ENCODE measurements around the gene ITGA11.

The ITGA11 gene

GRCh38 chr15:68345481-68345880 is 86.5 kb downstream of the ITGA11 start:
- Histone ChIP-seq H3K36me3 (ENCODE audit: control insufficient read depth in 2 of 2, insufficient read depth in 2 of 2, low read length in 2 of 2) (no peaks in the 10 kb centered on the region), H3K9ac (ENCODE audit: low read depth in 1 of 2, low read length in 2 of 2) (no peak overlapping the region), H3K9me3 (ENCODE audit: control insufficient read depth in 2 of 2, low read length in 2 of 2) (no peaks in the 10 kb centered on the region), H3K27me3 (ENCODE audit: control insufficient read depth in 2 of 2, insufficient read depth in 2 of 2, low read length in 2 of 2) (no peaks in the 10 kb centered on the region), H3K27ac (ENCODE audit: low read depth in 2 of 2, low read length in 2 of 2) (no peak overlapping the region), H3K4me3 (ENCODE audit: low read length in 2 of 2) (no peak overlapping the region), H3K4me1 (ENCODE audit: control insufficient read depth in 2 of 2, insufficient read depth in 2 of 2, low read length in 2 of 2) (no peaks in the 10 kb centered on the region)

GRCh38 chr15:68344600-68344999 is 87.4 kb downstream of the ITGA11 start:
- Histone ChIP-seq H3K9ac (ENCODE audit: low read depth in 1 of 2, low read length in 2 of 2) (no peak overlapping the region), H3K27me3 (ENCODE audit: control insufficient read depth in 2 of 2, insufficient read depth in 2 of 2, low read length in 2 of 2) (no peaks in the 10 kb centered on the region), H3K4me3 (ENCODE audit: low read length in 2 of 2) (no peak overlapping the region), H3K9me3 (ENCODE audit: control insufficient read depth in 2 of 2, low read length in 2 of 2) (no peaks in the 10 kb centered on the region), H3K4me1 (ENCODE audit: control insufficient read depth in 2 of 2, insufficient read depth in 2 of 2, low read length in 2 of 2) (no peaks in the 10 kb centered on the region), H3K36me3 (ENCODE audit: control insufficient read depth in 2 of 2, insufficient read depth in 2 of 2, low read length in 2 of 2) (no peaks in the 10 kb centered on the region), H3K27ac (ENCODE audit: low read depth in 2 of 2, low read length in 2 of 2) (no peak overlapping the region)

DNA sequence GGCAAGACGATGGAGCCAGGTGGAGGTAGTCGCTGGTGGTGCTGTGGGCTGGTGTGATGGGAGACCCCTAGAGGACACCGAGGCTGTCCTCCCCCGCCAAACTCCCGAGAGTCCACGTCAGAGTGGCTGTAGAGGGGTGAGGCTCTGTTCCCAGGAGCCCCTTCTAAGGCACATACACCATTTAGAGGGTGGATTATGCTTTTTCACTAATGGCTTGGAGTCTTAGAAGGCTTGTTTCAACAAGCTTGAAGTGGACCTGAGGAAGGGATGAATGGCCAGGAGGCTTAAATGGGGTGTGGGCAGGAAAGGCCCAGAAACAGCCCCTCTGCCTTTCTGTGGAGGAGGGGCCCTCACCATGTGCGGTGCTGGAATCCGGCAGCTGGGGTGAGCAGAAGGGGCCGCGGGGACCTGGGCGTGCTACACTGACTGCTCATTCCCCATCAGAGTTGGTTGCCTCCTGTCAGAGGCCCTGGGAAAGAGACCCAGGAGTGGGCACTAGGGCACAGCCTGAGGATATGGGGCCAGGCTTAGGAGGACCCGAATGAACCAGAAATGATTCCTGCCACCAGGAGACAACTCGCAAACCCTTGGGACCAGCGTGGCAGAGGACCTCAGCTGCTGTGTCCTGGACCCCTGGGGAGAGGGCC is 88.3 kb downstream of the ITGA11 start:
- H3K27ac ChIP-seq (ENCODE audit: low read depth in 2 of 2, low read length in 2 of 2): no peak overlapping the region
- no peaks in the 10 kb centered on the region for H3K36me3 ChIP-seq (ENCODE audit: control insufficient read depth in 2 of 2, insufficient read depth in 2 of 2, low read length in 2 of 2)
- no peak overlapping the region for H3K9ac ChIP-seq (ENCODE audit: low read depth in 1 of 2, low read length in 2 of 2)
- no peaks in the 10 kb centered on the region for H3K4me1 ChIP-seq (ENCODE audit: control insufficient read depth in 2 of 2, insufficient read depth in 2 of 2, low read length in 2 of 2)
- H3K9me3 ChIP-seq (ENCODE audit: control insufficient read depth in 2 of 2, low read length in 2 of 2): no peaks in the 10 kb centered on the region
- H3K27me3 ChIP-seq (ENCODE audit: control insufficient read depth in 2 of 2, insufficient read depth in 2 of 2, low read length in 2 of 2): no peaks in the 10 kb centered on the region
- H3K4me3 ChIP-seq (ENCODE audit: low read length in 2 of 2): no peak overlapping the region

GRCh38 chr15:68341760-68342725 is 89.9 kb downstream of the ITGA11 start:
- Histone ChIP-seq H3K9ac (ENCODE audit: low read depth in 1 of 2, low read length in 2 of 2) (no peak overlapping the region), H3K4me1 (ENCODE audit: control insufficient read depth in 2 of 2, insufficient read depth in 2 of 2, low read length in 2 of 2) (no peaks in the 10 kb centered on the region), H3K27ac (ENCODE audit: low read depth in 2 of 2, low read length in 2 of 2) (no peak overlapping the region), H3K27me3 (ENCODE audit: control insufficient read depth in 2 of 2, insufficient read depth in 2 of 2, low read length in 2 of 2) (no peaks in the 10 kb centered on the region), H3K4me3 (ENCODE audit: low read length in 2 of 2) (no peak overlapping the region), H3K36me3 (ENCODE audit: control insufficient read depth in 2 of 2, insufficient read depth in 2 of 2, low read length in 2 of 2) (no peaks in the 10 kb centered on the region), H3K9me3 (ENCODE audit: control insufficient read depth in 2 of 2, low read length in 2 of 2) (no peaks in the 10 kb centered on the region)

DNA sequence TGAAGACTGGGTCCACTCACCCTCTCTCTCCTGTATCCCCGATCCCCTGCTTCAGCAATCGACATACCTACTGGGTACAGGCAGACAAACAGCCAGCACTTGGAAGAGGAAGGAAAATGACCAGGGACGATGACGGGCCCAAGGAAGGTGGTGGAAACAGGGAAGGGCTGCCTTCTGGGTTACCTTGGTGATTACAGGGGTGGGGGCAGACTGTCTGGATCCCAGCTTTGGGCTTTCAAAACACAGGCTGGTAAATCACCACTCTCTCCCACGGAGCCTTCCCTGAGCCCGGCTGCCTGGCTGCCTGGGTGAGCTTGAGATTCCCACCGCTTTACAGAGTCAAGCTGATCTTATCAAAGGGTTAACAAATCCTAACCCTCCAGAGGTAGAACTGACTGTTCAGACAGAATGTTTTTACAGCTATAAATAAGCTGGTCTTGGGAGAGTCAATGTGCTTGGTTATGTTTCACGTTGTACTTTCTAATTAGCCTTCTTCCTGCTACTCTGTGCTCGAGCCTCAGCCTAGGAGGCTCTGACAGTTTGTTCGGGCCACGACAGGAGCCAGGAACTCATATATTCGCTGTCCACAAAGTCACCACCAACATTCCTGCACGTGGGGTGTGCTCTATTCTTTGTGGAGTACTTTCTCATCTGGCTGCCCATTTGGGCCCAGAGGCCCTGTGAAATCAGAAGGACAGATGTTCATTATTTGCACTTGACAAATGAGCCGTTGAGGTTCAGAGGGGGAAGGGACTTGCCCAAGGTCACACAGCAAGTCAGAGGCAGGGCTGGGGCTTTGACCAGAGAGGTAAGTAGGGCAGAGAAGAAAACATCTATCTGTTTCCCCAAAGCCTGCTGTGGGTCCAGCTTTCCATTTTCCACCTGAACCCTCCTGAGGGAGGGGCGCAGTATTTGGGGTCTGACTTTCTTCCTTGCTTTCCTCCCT is 91.0 kb downstream of the ITGA11 start:
- Histone ChIP-seq H3K9me3 (ENCODE audit: control insufficient read depth in 2 of 2, low read length in 2 of 2) (no peaks in the 10 kb centered on the region), H3K27ac (ENCODE audit: low read depth in 2 of 2, low read length in 2 of 2) (no peak overlapping the region), H3K4me3 (ENCODE audit: low read length in 2 of 2) (no peak overlapping the region), H3K9ac (ENCODE audit: low read depth in 1 of 2, low read length in 2 of 2) (no peak overlapping the region), H3K36me3 (ENCODE audit: control insufficient read depth in 2 of 2, insufficient read depth in 2 of 2, low read length in 2 of 2) (no peaks in the 10 kb centered on the region), H3K4me1 (ENCODE audit: control insufficient read depth in 2 of 2, insufficient read depth in 2 of 2, low read length in 2 of 2) (no peaks in the 10 kb centered on the region), H3K27me3 (ENCODE audit: control insufficient read depth in 2 of 2, insufficient read depth in 2 of 2, low read length in 2 of 2) (no peaks in the 10 kb centered on the region)

- Histone ChIP-seq H3K4me3 (ENCODE audit: low read length in 2 of 2) (no peak overlapping the region), H3K9ac (ENCODE audit: low read depth in 1 of 2, low read length in 2 of 2) (no peak overlapping the region), H3K4me1 (ENCODE audit: control insufficient read depth in 2 of 2, insufficient read depth in 2 of 2, low read length in 2 of 2) (no peaks in the 10 kb centered on the region), H3K36me3 (ENCODE audit: control insufficient read depth in 2 of 2, insufficient read depth in 2 of 2, low read length in 2 of 2) (no peaks in the 10 kb centered on the region), H3K27ac (ENCODE audit: low read depth in 2 of 2, low read length in 2 of 2) (no peak overlapping the region), H3K27me3 (ENCODE audit: control insufficient read depth in 2 of 2, insufficient read depth in 2 of 2, low read length in 2 of 2) (no peaks in the 10 kb centered on the region), H3K9me3 (ENCODE audit: control insufficient read depth in 2 of 2, low read length in 2 of 2) (no peaks in the 10 kb centered on the region)
Measured at GRCh38 chr15:68339481-68339880, 92.5 kb downstream of the ITGA11 start.

DNA sequence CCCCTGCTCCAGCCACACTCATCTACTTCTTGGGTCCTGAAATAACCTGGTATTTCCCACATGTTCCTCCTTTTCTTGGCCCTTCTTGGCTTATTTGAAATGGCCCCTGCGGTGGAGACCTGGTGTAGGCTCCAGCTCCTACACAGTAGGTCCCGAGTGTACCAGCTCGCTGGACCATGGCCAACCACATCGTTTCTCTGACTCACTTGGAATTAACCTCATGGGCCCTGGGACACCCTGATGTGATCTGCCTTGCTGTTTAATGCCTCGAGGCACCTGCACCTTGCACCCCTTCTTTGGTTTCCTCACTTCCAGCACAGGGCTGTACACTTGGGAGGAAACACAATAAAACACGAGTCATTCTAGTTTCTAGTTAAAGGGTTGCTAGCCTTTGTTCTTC is 94.1 kb downstream of the ITGA11 start:
- H3K4me1 ChIP-seq (ENCODE audit: control insufficient read depth in 2 of 2, insufficient read depth in 2 of 2, low read length in 2 of 2): no peaks in the 10 kb centered on the region
- no peak overlapping the region for H3K4me3 ChIP-seq (ENCODE audit: low read length in 2 of 2)
- no peaks in the 10 kb centered on the region for H3K36me3 ChIP-seq (ENCODE audit: control insufficient read depth in 2 of 2, insufficient read depth in 2 of 2, low read length in 2 of 2)
- no peaks in the 10 kb centered on the region for H3K27me3 ChIP-seq (ENCODE audit: control insufficient read depth in 2 of 2, insufficient read depth in 2 of 2, low read length in 2 of 2)
- H3K9ac ChIP-seq (ENCODE audit: low read depth in 1 of 2, low read length in 2 of 2): no peak overlapping the region
- no peaks in the 10 kb centered on the region for H3K9me3 ChIP-seq (ENCODE audit: control insufficient read depth in 2 of 2, low read length in 2 of 2)
- H3K27ac ChIP-seq (ENCODE audit: low read depth in 2 of 2, low read length in 2 of 2): no peak overlapping the region

GRCh38 chr15:68336516-68336915 is 95.4 kb downstream of the ITGA11 start:
- H3K9ac ChIP-seq (ENCODE audit: low read depth in 1 of 2, low read length in 2 of 2): no peak overlapping the region
- no peak overlapping the region for H3K27ac ChIP-seq (ENCODE audit: low read depth in 2 of 2, low read length in 2 of 2)

GRCh38 chr15:68335655-68336054 is 96.3 kb downstream of the ITGA11 start:
- Histone ChIP-seq H3K4me3 (ENCODE audit: low read length in 2 of 2) (no peak overlapping the region), H3K9me3 (ENCODE audit: control insufficient read depth in 2 of 2, low read length in 2 of 2) (no peaks in the 10 kb centered on the region), H3K27ac (ENCODE audit: low read depth in 2 of 2, low read length in 2 of 2) (no peak overlapping the region), H3K4me1 (ENCODE audit: control insufficient read depth in 2 of 2, insufficient read depth in 2 of 2, low read length in 2 of 2) (no peaks in the 10 kb centered on the region), H3K27me3 (ENCODE audit: control insufficient read depth in 2 of 2, insufficient read depth in 2 of 2, low read length in 2 of 2) (no peaks in the 10 kb centered on the region), H3K36me3 (ENCODE audit: control insufficient read depth in 2 of 2, insufficient read depth in 2 of 2, low read length in 2 of 2) (no peaks in the 10 kb centered on the region), H3K9ac (ENCODE audit: low read depth in 1 of 2, low read length in 2 of 2) (no peak overlapping the region)

More at GRCh38 chr15:68336516-68336915, 95.4 kb downstream of the ITGA11 start:
- Histone ChIP-seq H3K9me3 (ENCODE audit: control insufficient read depth in 2 of 2, low read length in 2 of 2) (no peaks in the 10 kb centered on the region), H3K27me3 (ENCODE audit: control insufficient read depth in 2 of 2, insufficient read depth in 2 of 2, low read length in 2 of 2) (no peaks in the 10 kb centered on the region), H3K4me1 (ENCODE audit: control insufficient read depth in 2 of 2, insufficient read depth in 2 of 2, low read length in 2 of 2) (no peaks in the 10 kb centered on the region), H3K4me3 (ENCODE audit: low read length in 2 of 2) (no peak overlapping the region), H3K36me3 (ENCODE audit: control insufficient read depth in 2 of 2, insufficient read depth in 2 of 2, low read length in 2 of 2) (no peaks in the 10 kb centered on the region)

Measured in mucosa of rectum (tissue), 2 donors.